Hematopoietic multipotent progenitor cell treated with erythropoietin and hydrocortisone succinate and interleukin-3 and kit ligand, for 15 days (in vitro differentiated cells): ENCODE results near the gene BTLA.
"Not testable (repeated sequence)": the region's sequence is repeated elsewhere in the genome, so short reads cannot be mapped to it uniquely, and the experiment has no call there.

ENCODE experiments used
- DNase-seq: peaks from one replicate; pipeline ENCODE4 v3.0.0-alpha.2; 2015; ENCODE audit warnings: low spot score

Gene BTLA

GRCh38 chr3:112445839-112446238, 53.4 kb downstream of the BTLA start:
- DNase-seq = no peak

- DNase-seq = no peak
Measured at GRCh38 chr3:112437146-112438022, 61.9 kb downstream of the BTLA start.

- no peak for DNase-seq
Measured at GRCh38 chr3:112429960-112430359, 69.3 kb downstream of the BTLA start.

GRCh38 chr3:112427123-112427522, 72.1 kb downstream of the BTLA start:
- DNase-seq = no peak

- DNase-seq = no peak
Measured at GRCh38 chr3:112425858-112426750, 73.2 kb downstream of the BTLA start.

- no peak for DNase-seq
Measured at GRCh38 chr3:112425382-112425781, 73.9 kb downstream of the BTLA start.

- no peak for DNase-seq
Measured at GRCh38 chr3:112424394-112424793, 74.9 kb downstream of the BTLA start.

- DNase-seq = not testable (repeated sequence)
Measured at GRCh38 chr3:112422921-112423320, 76.4 kb downstream of the BTLA start.

- DNase-seq = not testable (repeated sequence)
Measured at GRCh38 chr3:112418526-112418925, 80.7 kb downstream of the BTLA start.

GRCh38 chr3:112417696-112418318, 81.5 kb downstream of the BTLA start:
- no peak for DNase-seq

GRCh38 chr3:112416391-112417212, 82.7 kb downstream of the BTLA start:
- no peak for DNase-seq

- DNase-seq = no peak
Measured at GRCh38 chr3:112415390-112415789, 83.9 kb downstream of the BTLA start.
